ENCODE measurements around the gene RELN.

The RELN gene

GRCh38 chr7:103613655-103614642, 375.5 kb downstream of the RELN start:
- peak; percentile 16 for DNase-seq

GRCh38 chr7:103609778-103610177, 379.7 kb downstream of the RELN start:
- no peak for DNase-seq

- DNase-seq = peak; percentile 64
Observed at GRCh38 chr7:103605640-103606039, 383.8 kb downstream of the RELN start.

GRCh38 chr7:103598326-103598905, 391.0 kb downstream of the RELN start:
- no peak for DNase-seq

- DNase-seq = no peak
Observed at GRCh38 chr7:103597606-103598005, 391.9 kb downstream of the RELN start.

- DNase-seq = no peak
Observed at GRCh38 chr7:103594186-103594585, 395.3 kb downstream of the RELN start.

- no peak for DNase-seq
Observed at GRCh38 chr7:103593691-103594090, 395.8 kb downstream of the RELN start.

- no peak for DNase-seq
Observed at GRCh38 chr7:103592844-103593243, 396.6 kb downstream of the RELN start.

- DNase-seq = no peak
Observed at GRCh38 chr7:103592187-103592586, 397.3 kb downstream of the RELN start.

GRCh38 chr7:103580031-103580430, 409.4 kb downstream of the RELN start:
- DNase-seq = no peak

GRCh38 chr7:103577059-103577458, 412.4 kb downstream of the RELN start:
- DNase-seq = no peak

GRCh38 chr7:103576641-103577040, 412.8 kb downstream of the RELN start:
- DNase-seq = no peak

- no peak for DNase-seq
Observed at GRCh38 chr7:103574576-103574975, 414.9 kb downstream of the RELN start.

- peak; percentile 64 for DNase-seq
Observed at GRCh38 chr7:103573479-103574058, 415.9 kb downstream of the RELN start.

- DNase-seq = no peak
Observed at GRCh38 chr7:103571586-103571985, 417.9 kb downstream of the RELN start.

- no peak for DNase-seq
Observed at GRCh38 chr7:103569621-103570305, 419.7 kb downstream of the RELN start.

- no peak for DNase-seq
Observed at GRCh38 chr7:103564416-103564815, 425.0 kb downstream of the RELN start.

GRCh38 chr7:103560136-103560535, 429.3 kb downstream of the RELN start:
- DNase-seq = no peak

- DNase-seq = no peak
Observed at GRCh38 chr7:103551016-103551415, 438.4 kb downstream of the RELN start.

- DNase-seq = no peak
Observed at GRCh38 chr7:103549786-103550185, 439.7 kb downstream of the RELN start.

GRCh38 chr7:103547451-103548284, 441.8 kb downstream of the RELN start:
- no peak for DNase-seq

- no peak for DNase-seq
Observed at GRCh38 chr7:103542470-103542869, 447.0 kb downstream of the RELN start.
